HG02885 (cell line): ENCODE results near the gene PLXDC1.
"Not testable (repeated sequence)": the region's sequence is repeated elsewhere in the genome, so short reads cannot be mapped to it uniquely, and the experiment has no call there.

ENCODE experiments used
- ATAC-seq: cut with Tn5 transposase; IDR thresholded peaks from one replicate; pipeline ENCODE4 v1.9.1; 2021; ENCODE audit warnings: mild to moderate bottlenecking; ENCODE audit not compliant: unreplicated experiment, poor library complexity

Gene PLXDC1

GRCh38 chr17:39130205-39130604 lies 21.2 kb downstream of the PLXDC1 start:
- no peak for ATAC-seq

- not testable (repeated sequence) for ATAC-seq
Measured at GRCh38 chr17:39129544-39129943, 21.9 kb downstream of the PLXDC1 start.

- ATAC-seq, result no peak
Measured at GRCh38 chr17:39126436-39126835, 25.0 kb downstream of the PLXDC1 start.

DNA sequence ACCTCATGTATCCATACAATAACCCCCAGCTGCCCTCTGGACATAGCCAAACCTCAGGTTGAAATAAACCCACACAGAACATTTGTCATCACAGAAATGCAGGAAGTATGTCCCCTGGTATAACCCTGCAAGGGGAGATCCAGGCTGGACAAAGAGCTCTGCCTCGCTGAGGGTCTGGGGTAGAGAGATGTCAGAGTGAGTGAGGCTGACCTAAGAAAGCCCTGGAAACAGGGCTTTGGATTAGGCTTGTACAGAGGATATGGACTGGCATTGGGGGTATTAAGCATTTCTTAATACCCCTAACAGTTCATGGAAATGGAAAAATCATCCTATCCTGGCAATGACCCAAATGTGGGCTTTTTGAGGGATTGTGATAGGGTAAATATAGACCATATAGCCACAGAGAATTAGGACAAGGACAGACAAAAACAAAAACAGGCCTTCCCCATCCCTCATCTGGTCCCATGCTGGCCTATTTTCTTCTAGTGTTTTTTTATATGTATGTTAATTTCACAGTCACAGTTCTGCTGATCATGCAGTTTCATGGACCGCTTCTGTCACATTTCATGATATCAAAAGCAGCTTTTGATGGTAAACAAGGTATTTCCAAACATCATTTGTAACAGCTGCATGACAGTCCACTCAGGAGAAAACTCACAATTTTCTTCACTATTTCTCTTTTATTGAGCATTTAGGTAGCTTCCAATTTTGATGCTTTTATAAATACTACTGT lies 26.1 kb downstream of the PLXDC1 start:
- ATAC-seq, result no peak

- no peak for ATAC-seq
Measured at GRCh38 chr17:39123627-39124026, 27.8 kb downstream of the PLXDC1 start.

- no peak for ATAC-seq
Measured at GRCh38 chr17:39122991-39123390, 28.4 kb downstream of the PLXDC1 start.

- not testable (repeated sequence) for ATAC-seq
Measured at GRCh38 chr17:39121919-39122318, 29.5 kb downstream of the PLXDC1 start.

DNA sequence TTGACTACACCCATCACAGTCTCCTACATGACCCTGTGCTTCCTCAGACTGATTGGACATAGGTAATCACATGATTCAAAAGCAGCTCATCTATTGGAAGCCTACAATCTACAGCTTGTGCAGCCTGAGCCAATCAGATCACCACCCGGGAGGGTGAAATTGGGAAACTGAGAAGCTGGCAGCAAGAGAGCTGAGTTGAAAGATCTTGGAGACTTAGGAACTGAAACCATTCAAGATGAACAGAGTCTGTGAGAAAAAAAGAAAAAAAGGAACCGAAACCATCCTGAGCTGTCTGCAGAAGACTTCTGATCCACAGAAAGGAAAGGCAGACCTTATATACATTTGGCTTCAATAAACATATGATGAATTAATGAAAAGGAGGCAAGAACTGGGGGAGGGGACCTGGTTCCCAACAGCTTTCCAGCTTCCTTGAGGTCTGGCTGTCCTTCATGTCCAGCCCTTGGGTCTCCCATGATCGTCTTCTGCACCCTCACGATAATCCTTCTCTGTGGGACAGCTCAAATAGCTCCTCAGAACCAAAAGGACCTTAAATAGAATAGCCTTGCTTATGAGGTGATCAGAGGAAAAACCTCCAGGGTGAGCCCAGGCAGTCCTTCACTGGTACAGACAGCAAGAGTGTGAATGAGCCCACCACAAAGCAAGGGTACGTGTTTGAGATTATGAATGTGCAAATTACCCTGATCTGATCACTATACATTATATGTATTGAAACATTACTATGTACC lies 32.6 kb downstream of the PLXDC1 start:
- no peak for ATAC-seq

GRCh38 chr17:39116224-39116623 lies 35.2 kb downstream of the PLXDC1 start:
- ATAC-seq, result no peak

DNA sequence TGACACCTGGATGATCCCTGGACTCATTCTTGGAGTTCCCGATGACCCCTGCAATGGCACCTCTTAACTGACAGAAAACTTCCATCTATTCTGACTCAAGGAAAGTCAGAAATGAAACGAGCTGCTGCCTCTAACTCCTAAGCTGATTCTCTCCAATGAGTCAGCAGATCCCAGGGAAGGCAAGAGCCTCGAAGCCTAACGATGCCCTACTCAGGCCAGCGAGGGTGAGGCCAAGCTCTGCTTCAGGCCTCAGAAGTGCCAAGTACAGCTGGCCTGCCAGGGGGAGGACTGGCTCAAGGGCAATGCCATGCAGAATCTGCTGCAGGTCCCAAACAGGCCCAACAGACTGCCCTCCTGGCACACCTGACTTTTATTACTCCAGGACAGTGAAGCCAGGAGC lies 36.3 kb downstream of the PLXDC1 start:
- ATAC-seq, result no peak

- ATAC-seq, result no peak
Measured at GRCh38 chr17:39114723-39115122, 36.7 kb downstream of the PLXDC1 start.

GRCh38 chr17:39113871-39114270 lies 37.6 kb downstream of the PLXDC1 start:
- ATAC-seq, result no peak

- no peak for ATAC-seq
Measured at GRCh38 chr17:39110435-39111136, 40.9 kb downstream of the PLXDC1 start.

GRCh38 chr17:39108461-39109375 lies 42.7 kb downstream of the PLXDC1 start:
- no peak for ATAC-seq

DNA sequence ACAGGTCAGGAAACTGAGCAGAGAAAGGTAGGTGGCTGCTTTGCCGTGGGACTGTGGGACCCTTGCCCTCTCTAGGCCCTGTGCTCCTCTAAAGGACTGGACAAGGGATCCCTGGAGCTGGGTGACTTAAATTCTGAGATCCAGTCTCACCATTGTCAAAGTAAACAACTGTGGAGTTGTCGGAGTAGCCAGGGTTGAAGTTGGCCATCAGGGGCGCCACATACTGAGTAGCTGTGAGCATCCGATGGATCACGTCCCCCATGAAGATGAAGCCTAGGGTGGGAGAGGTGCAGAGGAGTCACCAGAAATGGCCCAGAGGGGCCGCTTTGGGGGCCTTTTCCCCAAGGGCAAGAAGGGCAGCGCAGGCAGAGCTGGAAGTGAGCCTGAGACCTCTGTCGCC lies 43.5 kb downstream of the PLXDC1 start:
- ATAC-seq, result no peak

DNA sequence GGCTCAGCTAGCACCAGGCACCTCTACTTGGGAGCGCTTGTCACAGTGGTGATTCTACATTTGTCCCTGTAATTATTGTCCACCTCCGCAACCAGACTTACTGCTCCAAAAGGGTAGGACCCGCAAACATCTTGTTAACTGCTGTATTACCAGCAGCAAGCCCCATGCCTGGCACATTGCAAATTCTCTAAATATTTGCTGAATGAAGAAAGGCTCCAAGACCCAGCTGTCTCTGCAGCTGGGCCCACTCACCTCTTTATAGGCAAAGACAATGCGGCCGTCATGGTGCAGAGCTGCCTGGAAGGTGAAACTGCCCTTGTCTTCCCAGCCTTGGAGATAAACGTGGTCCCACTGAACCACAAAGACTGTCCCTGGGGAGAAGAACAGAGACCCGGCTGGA lies 44.3 kb downstream of the PLXDC1 start:
- no peak for ATAC-seq

DNA sequence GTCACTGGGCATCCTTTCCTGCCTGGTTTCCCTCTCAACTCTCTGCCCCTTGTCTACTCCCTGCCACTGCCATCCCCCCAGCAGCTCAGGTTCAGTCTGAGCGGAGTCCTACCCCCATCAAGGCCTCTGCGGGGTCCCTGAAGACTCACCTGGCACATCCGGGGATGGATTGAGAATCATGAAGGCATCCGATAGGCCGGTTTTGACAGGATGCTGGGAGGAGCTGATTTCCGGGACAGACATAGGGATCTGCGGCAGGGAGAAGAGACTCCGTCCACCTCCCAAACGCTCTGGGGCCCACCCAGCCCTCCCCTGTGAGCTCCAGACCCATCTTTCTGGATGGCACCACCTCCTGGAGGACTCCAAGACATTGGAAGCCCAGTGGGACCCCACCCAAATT lies 45.7 kb downstream of the PLXDC1 start:
- ATAC-seq, result no peak

- ATAC-seq, result no peak
Measured at GRCh38 chr17:39104657-39105056, 46.8 kb downstream of the PLXDC1 start.

DNA sequence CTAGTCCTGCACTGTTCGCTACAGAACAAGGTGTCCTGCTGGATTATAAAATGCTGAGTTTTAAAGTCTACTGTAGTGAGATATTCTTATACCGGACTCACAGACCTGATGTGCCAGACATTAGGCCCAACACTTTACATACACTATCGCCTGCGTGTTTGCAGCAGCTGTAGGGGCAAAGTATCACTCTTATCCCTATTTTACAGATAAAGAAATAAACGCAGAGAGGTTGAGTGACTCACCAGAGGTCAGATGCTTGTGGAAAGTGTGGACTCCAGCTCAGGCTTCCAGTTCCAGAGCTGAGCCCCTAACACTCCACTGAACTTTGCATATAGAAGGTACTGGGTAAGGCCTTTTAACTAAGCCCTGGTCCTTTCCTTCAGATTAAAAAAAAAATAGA lies 47.4 kb downstream of the PLXDC1 start:
- no peak for ATAC-seq

GRCh38 chr17:39101091-39101490 lies 50.3 kb downstream of the PLXDC1 start:
- no peak for ATAC-seq
